ENCODE measurements around the gene PSPC1.
"Not testable (repeated sequence)": the region's sequence is repeated elsewhere in the genome, so short reads cannot be mapped to it uniquely, and the experiment has no call there.

Gene PSPC1

DNA sequence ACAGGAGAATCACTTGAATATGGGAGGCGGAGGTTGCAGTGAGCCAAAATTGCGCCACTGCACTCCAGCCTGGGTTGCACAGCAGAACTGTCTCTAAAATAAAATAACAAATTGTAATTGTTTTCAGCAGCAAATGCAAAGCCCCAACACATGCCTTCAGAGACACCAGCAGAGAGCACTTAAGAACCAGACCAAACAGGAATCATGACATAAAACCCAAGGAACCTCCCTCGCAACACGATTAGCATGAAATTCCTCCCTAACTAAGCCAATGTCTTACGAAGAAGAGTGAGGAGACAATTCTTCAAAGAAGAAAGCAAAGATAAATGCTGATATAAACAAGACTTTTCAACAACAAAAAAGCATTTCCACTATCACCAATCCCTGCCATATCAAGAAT is 40.1 kb downstream of the PSPC1 start:
- no peak for DNase-seq (ENCODE audit: extremely low read depth, low read depth)
- TF ChIP-seq CTCF (IDR thresholded peaks at IDR 0.05; ENCODE audit: low read depth, low read length), result no peak

- TF ChIP-seq CTCF (IDR thresholded peaks at IDR 0.05; ENCODE audit: low read depth, low read length), result no peak
- DNase-seq (ENCODE audit: extremely low read depth, low read depth), result no peak
These were observed 44.7 kb downstream of the PSPC1 start for GRCh38 chr13:19737844-19738557.

DNA sequence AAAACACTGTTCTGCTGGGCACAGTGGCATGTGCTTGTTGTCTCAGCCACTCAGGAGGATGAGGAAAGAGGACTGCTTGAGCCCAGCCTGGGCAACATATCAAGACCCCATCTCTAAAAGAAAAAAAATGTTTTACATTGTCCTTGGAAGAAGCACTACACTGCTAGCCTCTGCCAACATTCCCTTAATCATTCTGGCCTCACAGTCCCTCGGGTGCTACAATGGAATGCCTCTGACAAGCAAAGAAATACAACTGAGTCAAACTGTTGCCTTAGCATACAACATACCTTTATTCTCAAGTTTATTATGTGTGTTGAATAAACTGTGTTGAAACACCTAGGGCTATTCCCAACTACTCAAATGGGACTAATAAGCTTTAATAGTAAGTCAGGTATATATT is 56.1 kb downstream of the PSPC1 start:
- TF ChIP-seq CTCF (IDR thresholded peaks at IDR 0.05; ENCODE audit: low read depth, low read length), result no peak

GRCh38 chr13:19725320-19725719 is 57.4 kb downstream of the PSPC1 start:
- TF ChIP-seq CTCF (IDR thresholded peaks at IDR 0.05; ENCODE audit: low read depth, low read length), result no peak
- DNase-seq (ENCODE audit: extremely low read depth, low read depth), result no peak

More for the DNA sequence above, 56.1 kb downstream of the PSPC1 start:
- no peak for DNase-seq (ENCODE audit: extremely low read depth, low read depth)

GRCh38 chr13:19720039-19720438 is 62.7 kb downstream of the PSPC1 start:
- no peak for TF ChIP-seq CTCF (IDR thresholded peaks at IDR 0.05; ENCODE audit: low read depth, low read length)
- no peak for DNase-seq (ENCODE audit: extremely low read depth, low read depth)

GRCh38 chr13:19713186-19713965 is 69.4 kb downstream of the PSPC1 start:
- no peak for DNase-seq (ENCODE audit: extremely low read depth, low read depth)
- no peak for TF ChIP-seq CTCF (IDR thresholded peaks at IDR 0.05; ENCODE audit: low read depth, low read length)

DNA sequence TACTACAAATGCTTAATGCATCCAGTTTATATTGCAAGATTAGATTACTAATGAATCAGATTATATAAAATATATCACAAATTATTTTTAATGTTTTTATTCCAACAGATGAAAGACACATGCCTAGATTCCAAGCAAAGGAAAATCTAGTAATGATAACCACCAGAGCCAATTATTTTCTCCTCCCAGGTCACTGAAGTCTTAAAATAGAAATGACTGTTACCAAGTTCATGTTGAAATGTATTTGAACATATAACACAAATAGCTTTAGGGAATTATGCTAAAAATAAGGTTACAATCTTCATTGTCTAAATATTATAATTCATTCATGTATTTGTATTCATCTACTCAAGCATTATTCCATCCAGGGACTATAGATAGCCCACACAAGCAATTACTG is 73.0 kb downstream of the PSPC1 start:
- not testable (repeated sequence) for DNase-seq (ENCODE audit: extremely low read depth, low read depth)

DNA sequence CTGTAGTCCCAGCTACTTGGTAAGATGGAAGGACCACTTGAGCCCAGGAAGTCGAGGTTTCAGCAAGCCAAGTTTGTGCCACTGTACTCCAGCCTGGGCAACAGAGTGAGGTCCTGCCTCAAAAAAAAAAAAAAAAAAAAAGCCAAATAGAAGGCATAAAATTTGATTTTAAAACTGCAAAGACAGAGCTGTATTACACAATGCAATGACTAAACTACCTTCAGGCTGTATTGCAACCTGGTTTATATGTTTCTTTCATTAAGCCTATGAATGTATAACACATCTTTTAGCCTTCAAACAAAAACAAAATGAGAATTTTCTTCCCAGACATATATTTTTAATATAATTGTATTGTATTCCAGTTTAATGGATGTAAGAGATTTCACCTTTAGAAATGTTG is 73.7 kb downstream of the PSPC1 start:
- not testable (repeated sequence) for DNase-seq (ENCODE audit: extremely low read depth, low read depth)

DNA sequence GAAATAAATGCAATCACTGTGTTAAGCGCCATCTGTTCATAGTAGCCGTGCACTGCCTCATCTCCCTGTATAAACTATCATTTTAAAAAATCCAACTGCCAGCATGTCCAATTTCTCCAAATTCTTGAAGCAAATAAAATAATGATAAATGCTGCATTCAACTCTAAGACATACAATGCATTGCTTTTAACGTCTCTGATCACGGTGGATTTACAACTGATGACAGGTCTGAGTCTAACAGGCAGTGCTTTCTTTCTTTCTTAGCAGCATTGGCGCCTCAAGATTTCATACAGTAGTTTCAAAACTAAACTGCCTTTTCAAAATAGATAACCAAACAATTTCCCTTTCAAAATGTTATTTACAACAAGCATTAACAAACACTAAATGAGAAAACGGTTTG is 78.5 kb downstream of the PSPC1 start:
- DNase-seq (ENCODE audit: extremely low read depth, low read depth), result not testable (repeated sequence)

GRCh38 chr13:19701619-19702018 is 81.1 kb downstream of the PSPC1 start:
- not testable (repeated sequence) for DNase-seq (ENCODE audit: extremely low read depth, low read depth)

DNA sequence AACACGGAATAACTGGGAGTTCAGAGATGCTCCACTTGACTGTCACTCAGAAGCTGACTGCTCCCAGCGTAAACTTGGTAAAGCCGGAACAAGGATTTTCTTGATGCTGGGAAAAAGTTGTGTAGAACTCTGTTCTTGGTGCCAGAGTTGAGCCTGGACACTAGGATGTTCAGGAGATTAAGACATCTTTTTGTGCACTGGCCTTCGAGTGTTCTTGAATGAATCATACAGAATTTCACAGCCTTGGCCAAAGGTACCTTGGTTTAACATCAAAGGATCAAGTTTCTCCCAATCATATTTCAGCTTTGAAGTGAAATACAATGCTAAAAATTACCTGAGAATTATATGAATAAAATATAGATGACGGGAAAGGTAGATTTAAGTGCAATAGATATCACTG is 81.8 kb downstream of the PSPC1 start:
- not testable (repeated sequence) for DNase-seq (ENCODE audit: extremely low read depth, low read depth)
